ENCODE measurements around the gene FOXRED2. TPM values are rescaled to one million over a fixed set of nuclear protein-coding genes. Genes with fewer than 3 reads are reported as not detected.
"Not testable (repeated sequence)": the region's sequence is repeated elsewhere in the genome, so short reads cannot be mapped to it uniquely, and the experiment has no call there.

Gene FOXRED2
- total RNA-seq, 4 donors from 2014 or later: 9.1 to 18.5 (median 14.6) TPM

GRCh38 chr22:36540867-36541642, 34.2 kb upstream of the FOXRED2 start:
- no peak for TF ChIP-seq POLR2A (IDR thresholded peaks at IDR 0.05)
- no peak for TF ChIP-seq CTCF (IDR thresholded peaks at IDR 0.05)
- no peak overlapping the region for H3K4me3 ChIP-seq (ENCODE audit: low read depth, poor library complexity, severe bottlenecking)
- WGBS, 2 donors: 75 to 78% methylated on average over 12 of the region's 12 CpGs
- intact Hi-C loops (cut with DNase I; ENCODE audit: low total_unique reads): loop anchor here (10.0 kb wide), 1 partner anchor 234 kb away; the partner anchor contains the start of gene IFT27
- DNase-seq (ENCODE audit: low spot score in 2 of 2): no peak

GRCh38 chr22:36538529-36538928, 31.7 kb upstream of the FOXRED2 start:
- TF ChIP-seq CTCF (IDR thresholded peaks at IDR 0.05) (no peak), POLR2A (IDR thresholded peaks at IDR 0.05) (no peak)
- DNase-seq (ENCODE audit: low spot score in 2 of 2): no peak
- no peak overlapping the region for H3K4me3 ChIP-seq (ENCODE audit: low read depth, poor library complexity, severe bottlenecking)
- intact Hi-C loops (cut with DNase I; ENCODE audit: low total_unique reads): no loop called here
- 50 to 56% methylated on average over 7 of the region's 7 CpGs for WGBS, 2 donors

GRCh38 chr22:36536717-36537116, 29.9 kb upstream of the FOXRED2 start:
- no peak overlapping the region for H3K4me3 ChIP-seq (ENCODE audit: low read depth, poor library complexity, severe bottlenecking)
- WGBS, 2 donors: 50 to 58% methylated on average over 6 to 7 of the region's 7 CpGs
- no peak for DNase-seq (ENCODE audit: low spot score in 2 of 2)
- TF ChIP-seq POLR2A (IDR thresholded peaks at IDR 0.05) (no peak), CTCF (IDR thresholded peaks at IDR 0.05) (no peak)
- intact Hi-C loops (cut with DNase I; ENCODE audit: low total_unique reads): no loop called here

GRCh38 chr22:36533320-36533719, 26.5 kb upstream of the FOXRED2 start:
- H3K4me3 ChIP-seq (ENCODE audit: low read depth, poor library complexity, severe bottlenecking); intact Hi-C loops (cut with DNase I; ENCODE audit: low total_unique reads); DNase-seq (ENCODE audit: low spot score in 2 of 2): not testable (repeated sequence)
- 87 to 91% methylated on average over 4 of the region's 4 CpGs for WGBS, 2 donors

- 90 to 100% methylated on average over 2 of the region's 2 CpGs for WGBS, 2 donors
- intact Hi-C loops (cut with DNase I; ENCODE audit: low total_unique reads): no loop called here
Measured at GRCh38 chr22:36532466-36532865, 25.6 kb upstream of the FOXRED2 start.

More at GRCh38 chr22:36532466-36532865, 25.6 kb upstream of the FOXRED2 start:
- no peak for DNase-seq (ENCODE audit: low spot score in 2 of 2)
- no peak overlapping the region for H3K4me3 ChIP-seq (ENCODE audit: low read depth, poor library complexity, severe bottlenecking)
- TF ChIP-seq CTCF (IDR thresholded peaks at IDR 0.05) (no peak), POLR2A (IDR thresholded peaks at IDR 0.05) (no peak)
